Measurements from ENCODE around the gene LONP2. TPM values are rescaled to one million over a fixed set of nuclear protein-coding genes. Genes with fewer than 3 reads are reported as not detected.

The LONP2 gene, protein sequence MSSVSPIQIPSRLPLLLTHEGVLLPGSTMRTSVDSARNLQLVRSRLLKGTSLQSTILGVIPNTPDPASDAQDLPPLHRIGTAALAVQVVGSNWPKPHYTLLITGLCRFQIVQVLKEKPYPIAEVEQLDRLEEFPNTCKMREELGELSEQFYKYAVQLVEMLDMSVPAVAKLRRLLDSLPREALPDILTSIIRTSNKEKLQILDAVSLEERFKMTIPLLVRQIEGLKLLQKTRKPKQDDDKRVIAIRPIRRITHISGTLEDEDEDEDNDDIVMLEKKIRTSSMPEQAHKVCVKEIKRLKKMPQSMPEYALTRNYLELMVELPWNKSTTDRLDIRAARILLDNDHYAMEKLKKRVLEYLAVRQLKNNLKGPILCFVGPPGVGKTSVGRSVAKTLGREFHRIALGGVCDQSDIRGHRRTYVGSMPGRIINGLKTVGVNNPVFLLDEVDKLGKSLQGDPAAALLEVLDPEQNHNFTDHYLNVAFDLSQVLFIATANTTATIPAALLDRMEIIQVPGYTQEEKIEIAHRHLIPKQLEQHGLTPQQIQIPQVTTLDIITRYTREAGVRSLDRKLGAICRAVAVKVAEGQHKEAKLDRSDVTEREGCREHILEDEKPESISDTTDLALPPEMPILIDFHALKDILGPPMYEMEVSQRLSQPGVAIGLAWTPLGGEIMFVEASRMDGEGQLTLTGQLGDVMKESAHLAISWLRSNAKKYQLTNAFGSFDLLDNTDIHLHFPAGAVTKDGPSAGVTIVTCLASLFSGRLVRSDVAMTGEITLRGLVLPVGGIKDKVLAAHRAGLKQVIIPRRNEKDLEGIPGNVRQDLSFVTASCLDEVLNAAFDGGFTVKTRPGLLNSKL
- 10 to 100 TPM; 56.5 to 64.9 TPM for total RNA-seq
- long read RNA-seq, donor 1, full-length matches to known transcripts = 27 of 42 reads
- long read RNA-seq, donor 1, partial matches to known transcripts = 8 of 42 reads
- long read RNA-seq, donor 1, other reads (novel, unspliced or antisense) = 7 of 42 reads
- long read RNA-seq, donor 2, full-length matches to known transcripts = 15 of 49 reads
- long read RNA-seq, donor 2, partial matches to known transcripts = 26 of 49 reads
- long read RNA-seq, donor 2, other reads (novel, unspliced or antisense) = 8 of 49 reads

DNA sequence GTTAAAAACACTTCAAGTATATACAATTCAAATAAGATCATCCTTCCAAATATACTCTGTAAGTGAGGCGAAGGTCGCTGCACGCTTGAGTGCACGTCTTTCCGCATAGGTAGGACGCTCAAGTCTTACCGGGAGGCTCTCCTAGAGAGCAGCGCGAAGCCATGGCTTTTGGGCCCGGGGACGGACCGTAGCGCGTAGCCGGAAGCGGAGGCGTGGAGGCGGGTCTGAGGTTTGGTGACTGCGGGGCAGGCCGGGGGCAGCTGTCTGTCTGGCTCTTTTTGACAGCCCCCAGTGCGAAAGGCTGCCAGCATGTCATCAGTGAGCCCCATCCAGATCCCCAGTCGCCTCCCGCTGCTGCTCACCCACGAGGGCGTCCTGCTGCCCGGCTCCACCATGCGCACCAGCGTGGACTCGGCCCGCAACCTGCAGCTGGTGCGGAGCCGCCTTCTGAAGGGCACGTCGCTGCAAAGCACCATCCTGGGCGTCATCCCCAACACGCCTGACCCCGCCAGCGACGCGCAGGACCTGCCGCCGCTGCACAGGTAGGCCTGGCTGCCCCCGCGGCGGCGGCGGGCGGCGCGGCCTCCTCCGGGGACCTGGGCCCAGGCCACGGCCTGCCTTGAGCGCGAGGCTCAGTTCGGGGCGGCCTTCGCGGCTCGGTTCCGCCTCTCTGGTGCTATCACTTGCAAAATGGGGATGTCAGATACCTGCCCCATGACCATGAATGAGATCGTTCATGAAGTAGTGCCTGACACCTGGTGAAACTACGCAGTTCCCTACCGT is at the start of gene LONP2:
TSS of gene LONP2 (plus strand) at position 221 of the 783 bp plus-strand sequence. CDS start at position 310, 89 bp downstream.
- intact Hi-C loops (cut with DNase I) = no loop called here
- peak; percentile 97 for DNase-seq (ENCODE audit: low spot score)

- DNase-seq (ENCODE audit: low spot score) = peak; percentile 55
- intact Hi-C loops (cut with DNase I) = no loop called here
Observed at GRCh38 chr16:48194828-48195556, 49.1 kb upstream of the LONP2 start.

DNA sequence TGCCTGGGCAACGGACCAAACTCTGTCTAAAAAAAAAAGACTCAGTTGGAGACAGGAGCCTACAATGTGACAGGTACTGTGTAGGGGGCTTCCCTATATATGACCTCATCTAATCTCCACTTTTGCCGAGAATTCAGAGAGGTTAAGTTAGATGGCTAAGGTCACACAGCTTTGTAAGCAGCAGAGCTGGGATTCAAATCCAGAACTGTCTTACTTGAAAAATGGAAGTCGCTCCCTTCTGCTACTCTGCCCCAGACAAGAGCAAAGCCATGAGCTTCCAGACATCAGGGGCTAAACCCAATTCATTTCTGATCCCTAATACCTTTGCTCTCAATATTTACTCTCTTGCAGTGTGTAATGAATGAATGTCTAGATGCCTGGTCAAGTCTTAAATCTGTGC is 46.8 kb upstream of the LONP2 start:
- DNase-seq (ENCODE audit: low spot score) = no peak
- intact Hi-C loops (cut with DNase I) = no loop called here

DNA sequence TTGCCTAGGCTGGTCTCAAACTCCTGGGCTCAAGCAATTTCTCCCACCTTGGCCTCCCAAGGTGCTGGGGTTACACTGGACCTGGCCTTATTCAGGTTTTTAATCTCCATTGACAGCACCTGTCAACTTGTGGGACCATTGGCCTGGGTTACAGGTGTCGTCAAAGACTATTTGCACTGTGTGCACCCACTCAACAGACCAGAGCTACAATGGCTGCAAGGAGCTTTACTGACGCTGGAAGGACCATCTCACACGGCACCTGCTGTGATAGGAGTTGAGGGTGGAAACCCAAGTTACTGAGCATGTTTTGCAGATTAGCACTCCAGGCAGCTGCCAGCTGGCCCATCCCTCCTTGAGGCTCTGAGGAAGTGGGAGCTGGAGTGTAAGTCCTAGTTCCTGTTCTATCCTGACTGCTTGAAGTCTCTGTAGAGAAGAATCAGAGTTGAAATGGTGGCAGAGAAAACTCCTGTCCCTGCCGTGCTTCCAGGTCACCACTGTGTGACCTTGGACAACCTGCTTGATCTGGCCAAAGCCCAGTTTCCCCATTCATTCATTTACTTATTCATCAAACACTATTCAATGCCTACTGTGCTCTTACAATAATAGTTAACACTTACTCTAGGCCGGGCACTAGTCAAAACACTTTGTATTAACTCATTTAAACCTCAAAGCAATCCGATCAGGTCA is 42.4 kb upstream of the LONP2 start:
- no peak for DNase-seq (ENCODE audit: low spot score)
- intact Hi-C loops (cut with DNase I) = no loop called here

DNA sequence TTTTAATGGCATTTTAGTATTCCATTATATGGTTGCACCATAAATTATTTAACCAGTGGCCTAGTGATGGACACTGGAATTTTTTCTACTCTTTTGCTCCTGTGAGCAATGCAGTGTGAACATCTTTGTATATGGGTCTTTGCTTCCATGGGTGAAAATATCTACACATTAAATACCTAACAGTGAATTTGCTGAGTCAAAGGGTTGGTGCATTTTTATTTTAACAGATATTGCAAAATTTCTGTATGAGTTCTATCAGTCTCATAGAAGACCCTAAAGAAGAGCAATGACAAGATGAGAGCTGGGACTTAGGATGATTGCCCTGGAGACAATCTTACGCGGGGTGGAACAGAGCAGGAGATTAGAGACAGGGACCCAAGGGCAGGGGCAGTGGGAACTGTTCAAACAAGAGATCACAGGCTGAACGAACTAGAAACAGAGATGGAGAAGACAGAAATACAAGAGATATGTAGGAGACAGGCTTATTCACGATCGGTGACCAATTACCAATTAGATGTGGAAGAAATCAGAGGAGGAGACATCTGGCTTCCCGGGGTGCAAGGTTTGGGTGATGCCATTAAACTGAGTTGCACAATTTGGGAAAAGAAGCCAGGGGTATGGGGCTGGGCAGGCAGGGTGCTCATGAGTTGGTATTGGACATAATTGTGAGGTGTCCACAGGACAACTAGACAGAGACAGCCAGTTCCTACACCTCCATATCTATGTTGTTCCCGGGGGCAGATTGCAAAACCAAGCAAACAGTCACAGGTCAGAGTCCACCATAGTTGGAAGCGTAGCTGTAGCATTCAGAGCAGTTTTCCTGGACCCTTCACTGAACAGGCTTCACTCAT is 39.9 kb upstream of the LONP2 start:
- intact Hi-C loops (cut with DNase I) = no loop called here
- no peak for DNase-seq (ENCODE audit: low spot score)

GRCh38 chr16:48204825-48205151 is 39.3 kb upstream of the LONP2 start:
- DNase-seq (ENCODE audit: low spot score) = no peak
- intact Hi-C loops (cut with DNase I) = no loop called here

DNA sequence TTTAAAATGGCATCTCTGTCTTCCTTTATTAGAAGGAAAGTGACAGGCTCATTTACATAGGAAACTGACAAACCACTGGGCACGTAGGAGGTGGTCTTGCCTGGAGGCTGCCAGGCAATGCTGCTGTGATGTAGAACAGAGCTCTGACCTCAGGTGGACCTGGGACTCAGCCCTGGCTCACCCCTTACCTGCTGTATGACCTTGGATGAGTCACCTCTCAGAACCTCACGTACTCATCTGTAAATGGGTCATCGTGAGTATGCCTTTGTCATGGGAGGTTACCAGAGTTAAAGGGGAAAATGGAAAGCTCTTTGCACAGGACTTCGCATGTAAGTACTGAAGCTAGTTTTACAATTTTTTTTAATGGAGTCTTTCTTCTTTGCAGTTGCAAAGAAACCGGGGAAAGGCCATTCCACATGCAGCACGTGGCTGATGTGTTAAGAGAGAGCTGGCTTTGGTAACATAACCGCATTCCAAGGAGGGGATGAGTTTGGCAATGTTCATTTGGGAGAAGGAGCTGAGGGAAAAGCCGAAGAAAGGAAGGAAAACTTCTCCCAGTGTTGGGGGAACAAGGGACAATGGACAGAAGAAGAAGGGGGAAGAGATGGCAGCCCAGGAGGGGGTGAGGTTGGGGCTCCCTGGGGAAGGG is 37.4 kb upstream of the LONP2 start:
- no peak for DNase-seq (ENCODE audit: low spot score)
- intact Hi-C loops (cut with DNase I) = no loop called here

- no peak for DNase-seq (ENCODE audit: low spot score)
- intact Hi-C loops (cut with DNase I) = no loop called here
Observed at GRCh38 chr16:48210747-48211146, 33.4 kb upstream of the LONP2 start.

DNA sequence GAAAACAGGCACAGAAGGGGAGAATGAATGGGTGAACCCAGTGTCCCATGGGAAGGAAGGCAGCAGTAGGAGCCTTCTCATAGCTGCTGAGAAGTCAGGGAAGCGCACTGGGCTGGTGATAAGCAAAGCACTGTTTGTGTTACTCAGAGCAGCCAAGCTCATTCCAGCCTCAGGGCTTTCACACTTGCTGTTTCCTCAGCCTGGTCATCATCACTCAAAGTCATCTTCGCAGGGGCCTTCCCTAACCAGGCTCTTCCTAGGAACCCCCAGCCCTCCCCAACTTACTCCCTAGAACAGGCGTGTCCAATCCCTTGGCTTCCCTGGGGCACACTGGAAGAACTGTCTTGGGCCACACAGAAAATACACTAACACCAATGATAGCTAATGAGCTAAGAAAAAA is 32.1 kb upstream of the LONP2 start:
- DNase-seq (ENCODE audit: low spot score) = no peak
- intact Hi-C loops (cut with DNase I) = no loop called here

GRCh38 chr16:48215738-48216137 is 28.4 kb upstream of the LONP2 start:
- DNase-seq (ENCODE audit: low spot score) = no peak
- intact Hi-C loops (cut with DNase I) = no loop called here

DNA sequence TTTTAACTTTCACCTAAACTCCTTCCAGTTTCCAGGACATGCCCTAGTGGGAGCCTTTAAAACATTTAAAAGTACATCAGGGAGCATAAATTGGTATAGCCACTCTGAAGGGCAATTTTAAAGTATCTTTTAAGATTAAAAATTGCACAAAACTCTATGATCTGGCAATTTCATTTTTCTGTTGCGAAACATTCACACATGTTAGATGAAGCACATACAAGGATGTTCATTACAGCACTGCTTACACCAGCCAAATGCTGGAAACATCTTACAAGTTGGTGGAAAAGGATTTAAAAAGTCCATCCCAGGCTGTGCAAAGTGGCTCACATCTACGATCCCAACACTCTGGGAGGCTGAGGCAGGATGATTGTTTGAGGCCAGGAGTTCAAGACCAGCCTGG is 26.4 kb upstream of the LONP2 start:
- no peak for DNase-seq (ENCODE audit: low spot score)
- intact Hi-C loops (cut with DNase I) = no loop called here

DNA sequence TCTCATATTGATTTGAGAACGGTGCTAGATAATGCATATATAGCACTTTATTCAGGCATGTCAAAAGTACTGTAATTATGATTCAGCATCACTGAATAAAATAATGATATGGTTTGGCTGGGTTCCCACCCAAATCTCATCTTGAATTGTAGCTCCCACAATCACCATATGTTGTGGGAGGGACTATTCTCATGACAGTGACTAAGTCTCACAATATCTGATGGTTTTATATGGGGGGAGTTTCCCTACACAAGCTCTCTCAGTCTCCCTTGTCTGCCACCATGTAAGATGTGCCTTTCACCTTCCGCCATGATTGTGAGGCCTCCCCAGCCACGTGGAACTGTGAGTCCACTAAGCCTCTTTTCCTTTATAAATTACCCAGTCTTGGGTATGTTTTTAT is 25.6 kb upstream of the LONP2 start:
- no peak for DNase-seq (ENCODE audit: low spot score)
- intact Hi-C loops (cut with DNase I) = no loop called here

- intact Hi-C loops (cut with DNase I) = no loop called here
- DNase-seq (ENCODE audit: low spot score) = no peak
Observed at GRCh38 chr16:48220891-48221290, 23.2 kb upstream of the LONP2 start.

- DNase-seq (ENCODE audit: low spot score) = no peak
- intact Hi-C loops (cut with DNase I) = no loop called here
Observed at GRCh38 chr16:48223490-48223889, 20.6 kb upstream of the LONP2 start.

DNA sequence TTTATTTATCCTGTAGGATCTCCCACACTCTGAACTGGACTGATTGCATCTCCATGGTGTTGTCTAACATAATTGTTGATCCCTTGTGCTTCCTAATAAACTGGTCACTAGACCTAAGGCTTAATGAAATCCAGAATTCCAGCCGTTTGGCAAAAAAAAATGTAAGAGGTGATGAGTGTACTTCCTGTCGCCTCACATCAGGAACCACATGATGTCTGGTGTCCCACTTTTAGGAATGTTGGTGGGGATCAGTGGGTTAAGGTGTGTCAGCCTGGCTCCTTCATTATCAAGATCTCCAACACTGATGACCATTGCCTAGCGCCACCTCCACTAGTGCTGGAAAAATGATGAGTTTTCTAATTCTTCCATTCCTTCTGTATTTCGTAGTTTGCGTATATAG is 18.6 kb upstream of the LONP2 start:
- intact Hi-C loops (cut with DNase I) = no loop called here
- DNase-seq (ENCODE audit: low spot score) = no peak

- intact Hi-C loops (cut with DNase I) = no loop called here
- no peak for DNase-seq (ENCODE audit: low spot score)
Observed at GRCh38 chr16:48231727-48232492, 12.2 kb upstream of the LONP2 start.
